K562 (cell line): ENCODE results near the gene RBM12. TPM values are rescaled to one million over a fixed set of nuclear protein-coding genes. Genes with fewer than 3 reads are reported as not detected.

Experiments used
- CBX5 ChIP-seq: IDR thresholded peaks from 2 replicates; pipeline ENCODE4 v1.6.1; 2014; ENCODE audit warnings: low read depth, borderline replicate concordance
- KAT7 ChIP-seq: sonication (generic); formaldehyde crosslinking; IDR thresholded peaks from 2 replicates; pipeline ENCODE4 v1.8.0; 2022; ENCODE audit warnings: missing genetic modification reagents, mild to moderate bottlenecking, borderline replicate concordance
- SP1 ChIP-seq: sonication (generic); formaldehyde crosslinking; IDR thresholded peaks from 2 replicates; pipeline ENCODE4 v1.8.1; 2022; ENCODE audit warnings: mild to moderate bottlenecking, missing genetic modification reagents
- ZBTB17 ChIP-seq: fragments of 450-650 bp; formaldehyde crosslinking; IDR thresholded peaks from 2 replicates; pipeline ENCODE4 v1.4.0; 2020; ENCODE audit warnings: mild to moderate bottlenecking
- ZNF134 ChIP-seq: fragments of 250-450 bp; sonication (Bioruptor Pico); conservative IDR thresholded peaks from 2 replicates; pipeline ENCODE4 v1.4.0; 2020
- ZNF140 ChIP-seq: fragments of 250-450 bp; sonication (Bioruptor Pico); IDR thresholded peaks from 2 replicates; pipeline ENCODE4 v1.8.0; 2021; ENCODE audit warnings: moderate library complexity, mild to moderate bottlenecking, inconsistent platforms
- ZNF507 ChIP-seq: conservative IDR thresholded peaks from 2 replicates; pipeline ENCODE4 v1.6.1; 2017; ENCODE audit warnings: missing genetic modification characterization, missing compliant biosample characterization
- ZNF778 ChIP-seq: fragments of 450-650 bp; formaldehyde crosslinking; IDR thresholded peaks from 2 replicates; pipeline ENCODE4 v1.4.0; 2020; ENCODE audit warnings: mild to moderate bottlenecking, moderate library complexity
- polyA plus RNA-seq, 8 experiments: library from polyadenylated mRNA; depleted of rRNA in 4 of 8; stranded (reverse) in 5 of 8; unstranded in 3 of 8; fragments of >200 nt; fragmentation: Nextera tagmentation in 2 of 8; fragmentation: Illumina TruSeq in 1 of 8; extraction: Ambion mirVana in 2 of 8; extraction: Trizol in 1 of 8; gene quantifications; 2 replicates each; pipeline versions ENCODE4 v1.2.1 to v1.2.3, GENCODE V29; 2011 to 2014; ENCODE audit warnings: inconsistent platforms in 1 of 8, missing spikeins in 1 of 8
- total RNA-seq, 7 experiments: library from RNA; depleted of rRNA in 6 of 7; stranded (reverse); fragments of >200 nt in 6 of 7; fragmentation: Illumina TruSeq in 2 of 7; extraction: Trizol in 2 of 7; gene quantifications; 2 replicates each; pipeline versions ENCODE4 v1.2.1 to v1.2.3, GENCODE V29; 2011 to 2021; ENCODE audit warnings: low replicate concordance in 1 of 7
- TF ChIP-seq, protein P1 (sequence below): fragments of 150-350 bp; IDR thresholded peaks from 2 replicates; pipeline ENCODE4 v1.6.1; 2014; ENCODE audit warnings: low read depth, mild to moderate bottlenecking, low read length, borderline replicate concordance
- TF ChIP-seq, protein P2 (sequence below): fragments of 250-450 bp; sonication (Bioruptor Pico); IDR thresholded peaks from 2 replicates; pipeline ENCODE4 v1.4.0; 2020
- TF ChIP-seq, protein P3 (sequence below): fragments of 450-650 bp; formaldehyde crosslinking; IDR thresholded peaks from 2 replicates; pipeline ENCODE4 v1.4.0; 2022; ENCODE audit warnings: missing genetic modification characterization
- TF ChIP-seq, protein P4 (sequence below): fragments of 250-450 bp; sonication (Bioruptor Pico); IDR thresholded peaks from 2 replicates; pipeline ENCODE4 v1.5.1; 2021; ENCODE audit warnings: mild to moderate bottlenecking

The RBM12 gene
- total and polyA plus RNA-seq, 9 of the 15 experiments (the other 6 are each of a cell fraction or from before 2014, with no cell fraction given) = 5.0 to 162 (median 73.3) TPM

DNA sequence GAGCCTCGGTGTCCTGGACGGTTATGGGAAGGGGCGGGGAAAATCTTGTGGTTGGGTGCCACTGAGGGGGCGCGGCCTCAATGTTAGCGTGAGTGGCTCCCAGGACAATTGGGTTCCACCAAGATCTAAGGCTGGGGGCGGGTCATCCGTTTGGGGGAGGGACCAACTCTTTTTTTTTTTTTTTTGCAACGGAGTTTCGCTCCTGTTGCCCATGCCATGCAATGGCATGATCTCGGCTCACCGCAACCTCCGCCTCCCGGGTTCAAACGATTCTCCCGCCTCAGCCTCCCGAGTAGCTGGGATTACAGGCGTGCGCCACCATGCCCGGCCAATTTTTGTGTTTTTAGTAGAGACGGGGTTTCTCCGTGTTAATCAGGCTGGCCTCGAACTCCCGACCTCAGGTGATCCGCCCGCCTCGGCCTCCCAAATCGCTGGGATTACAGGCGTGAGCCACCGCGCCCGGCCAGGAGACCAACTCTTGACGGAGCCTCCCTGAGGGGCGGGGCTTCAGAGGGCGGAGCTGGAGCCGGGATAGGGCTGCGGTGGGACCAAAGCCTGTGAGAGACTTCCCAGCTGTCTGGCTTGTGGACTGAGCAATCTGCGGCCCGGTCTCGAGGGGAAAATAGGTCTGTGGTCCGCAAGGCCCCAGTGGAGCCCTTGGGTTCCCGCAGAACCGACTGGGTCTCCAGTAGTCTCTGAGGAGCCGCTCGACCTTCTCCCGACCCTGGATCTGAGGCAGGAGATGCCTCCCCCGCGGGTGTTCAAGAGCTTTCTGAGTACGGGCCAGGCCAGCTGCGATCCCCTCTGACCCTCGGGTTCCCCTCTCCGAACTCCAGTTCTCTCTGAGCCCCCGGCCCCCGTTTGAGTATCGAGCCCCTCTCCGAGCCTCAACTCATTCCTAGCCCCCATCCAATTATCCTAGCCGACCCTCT is 48.0 kb downstream of the RBM12 start (continued):
- TF ChIP-seq, protein P1, sequence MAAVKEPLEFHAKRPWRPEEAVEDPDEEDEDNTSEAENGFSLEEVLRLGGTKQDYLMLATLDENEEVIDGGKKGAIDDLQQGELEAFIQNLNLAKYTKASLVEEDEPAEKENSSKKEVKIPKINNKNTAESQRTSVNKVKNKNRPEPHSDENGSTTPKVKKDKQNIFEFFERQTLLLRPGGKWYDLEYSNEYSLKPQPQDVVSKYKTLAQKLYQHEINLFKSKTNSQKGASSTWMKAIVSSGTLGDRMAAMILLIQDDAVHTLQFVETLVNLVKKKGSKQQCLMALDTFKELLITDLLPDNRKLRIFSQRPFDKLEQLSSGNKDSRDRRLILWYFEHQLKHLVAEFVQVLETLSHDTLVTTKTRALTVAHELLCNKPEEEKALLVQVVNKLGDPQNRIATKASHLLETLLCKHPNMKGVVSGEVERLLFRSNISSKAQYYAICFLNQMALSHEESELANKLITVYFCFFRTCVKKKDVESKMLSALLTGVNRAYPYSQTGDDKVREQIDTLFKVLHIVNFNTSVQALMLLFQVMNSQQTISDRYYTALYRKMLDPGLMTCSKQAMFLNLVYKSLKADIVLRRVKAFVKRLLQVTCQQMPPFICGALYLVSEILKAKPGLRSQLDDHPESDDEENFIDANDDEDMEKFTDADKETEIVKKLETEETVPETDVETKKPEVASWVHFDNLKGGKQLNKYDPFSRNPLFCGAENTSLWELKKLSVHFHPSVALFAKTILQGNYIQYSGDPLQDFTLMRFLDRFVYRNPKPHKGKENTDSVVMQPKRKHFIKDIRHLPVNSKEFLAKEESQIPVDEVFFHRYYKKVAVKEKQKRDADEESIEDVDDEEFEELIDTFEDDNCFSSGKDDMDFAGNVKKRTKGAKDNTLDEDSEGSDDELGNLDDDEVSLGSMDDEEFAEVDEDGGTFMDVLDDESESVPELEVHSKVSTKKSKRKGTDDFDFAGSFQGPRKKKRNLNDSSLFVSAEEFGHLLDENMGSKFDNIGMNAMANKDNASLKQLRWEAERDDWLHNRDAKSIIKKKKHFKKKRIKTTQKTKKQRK = no peak
- TF ChIP-seq CBX5 (no peak), ZNF778 (CRISPR knock-in tag) (no peak), ZBTB17 (CRISPR knock-in tag) (no peak), ZNF140 (CRISPR knock-in tag) (no peak), ZNF134 (CRISPR knock-in tag) (no peak), KAT7 (CRISPR knock-in tag) (no peak), ZNF507 (tag) (no peak), SP1 (CRISPR knock-in tag) (0 out of 2 replicates have a peak, but pooled peaks have one; percentile 37)
- TF ChIP-seq, protein P2, sequence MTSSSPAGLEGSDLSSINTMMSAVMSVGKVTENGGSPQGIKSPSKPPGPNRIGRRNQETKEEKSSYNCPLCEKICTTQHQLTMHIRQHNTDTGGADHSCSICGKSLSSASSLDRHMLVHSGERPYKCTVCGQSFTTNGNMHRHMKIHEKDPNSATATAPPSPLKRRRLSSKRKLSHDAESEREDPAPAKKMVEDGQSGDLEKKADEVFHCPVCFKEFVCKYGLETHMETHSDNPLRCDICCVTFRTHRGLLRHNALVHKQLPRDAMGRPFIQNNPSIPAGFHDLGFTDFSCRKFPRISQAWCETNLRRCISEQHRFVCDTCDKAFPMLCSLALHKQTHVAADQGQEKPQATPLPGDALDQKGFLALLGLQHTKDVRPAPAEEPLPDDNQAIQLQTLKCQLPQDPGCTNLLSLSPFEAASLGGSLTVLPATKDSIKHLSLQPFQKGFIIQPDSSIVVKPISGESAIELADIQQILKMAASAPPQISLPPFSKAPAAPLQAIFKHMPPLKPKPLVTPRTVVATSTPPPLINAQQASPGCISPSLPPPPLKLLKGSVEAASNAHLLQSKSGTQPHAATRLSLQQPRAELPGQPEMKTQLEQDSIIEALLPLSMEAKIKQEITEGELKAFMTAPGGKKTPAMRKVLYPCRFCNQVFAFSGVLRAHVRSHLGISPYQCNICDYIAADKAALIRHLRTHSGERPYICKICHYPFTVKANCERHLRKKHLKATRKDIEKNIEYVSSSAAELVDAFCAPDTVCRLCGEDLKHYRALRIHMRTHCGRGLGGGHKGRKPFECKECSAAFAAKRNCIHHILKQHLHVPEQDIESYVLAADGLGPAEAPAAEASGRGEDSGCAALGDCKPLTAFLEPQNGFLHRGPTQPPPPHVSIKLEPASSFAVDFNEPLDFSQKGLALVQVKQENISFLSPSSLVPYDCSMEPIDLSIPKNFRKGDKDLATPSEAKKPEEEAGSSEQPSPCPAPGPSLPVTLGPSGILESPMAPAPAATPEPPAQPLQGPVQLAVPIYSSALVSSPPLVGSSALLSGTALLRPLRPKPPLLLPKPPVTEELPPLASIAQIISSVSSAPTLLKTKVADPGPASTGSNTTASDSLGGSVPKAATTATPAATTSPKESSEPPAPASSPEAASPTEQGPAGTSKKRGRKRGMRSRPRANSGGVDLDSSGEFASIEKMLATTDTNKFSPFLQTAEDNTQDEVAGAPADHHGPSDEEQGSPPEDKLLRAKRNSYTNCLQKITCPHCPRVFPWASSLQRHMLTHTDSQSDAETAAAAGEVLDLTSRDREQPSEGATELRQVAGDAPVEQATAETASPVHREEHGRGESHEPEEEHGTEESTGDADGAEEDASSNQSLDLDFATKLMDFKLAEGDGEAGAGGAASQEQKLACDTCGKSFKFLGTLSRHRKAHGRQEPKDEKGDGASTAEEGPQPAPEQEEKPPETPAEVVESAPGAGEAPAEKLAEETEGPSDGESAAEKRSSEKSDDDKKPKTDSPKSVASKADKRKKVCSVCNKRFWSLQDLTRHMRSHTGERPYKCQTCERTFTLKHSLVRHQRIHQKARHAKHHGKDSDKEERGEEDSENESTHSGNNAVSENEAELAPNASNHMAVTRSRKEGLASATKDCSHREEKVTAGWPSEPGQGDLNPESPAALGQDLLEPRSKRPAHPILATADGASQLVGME (CRISPR knock-in tag) = no peak
- TF ChIP-seq, protein P3, sequence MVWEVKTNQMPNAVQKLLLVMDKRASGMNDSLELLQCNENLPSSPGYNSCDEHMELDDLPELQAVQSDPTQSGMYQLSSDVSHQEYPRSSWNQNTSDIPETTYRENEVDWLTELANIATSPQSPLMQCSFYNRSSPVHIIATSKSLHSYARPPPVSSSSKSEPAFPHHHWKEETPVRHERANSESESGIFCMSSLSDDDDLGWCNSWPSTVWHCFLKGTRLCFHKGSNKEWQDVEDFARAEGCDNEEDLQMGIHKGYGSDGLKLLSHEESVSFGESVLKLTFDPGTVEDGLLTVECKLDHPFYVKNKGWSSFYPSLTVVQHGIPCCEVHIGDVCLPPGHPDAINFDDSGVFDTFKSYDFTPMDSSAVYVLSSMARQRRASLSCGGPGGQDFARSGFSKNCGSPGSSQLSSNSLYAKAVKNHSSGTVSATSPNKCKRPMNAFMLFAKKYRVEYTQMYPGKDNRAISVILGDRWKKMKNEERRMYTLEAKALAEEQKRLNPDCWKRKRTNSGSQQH (CRISPR knock-in tag) = peak; percentile 76; the same call in 1 of the 2 replicates
- TF ChIP-seq, protein P4, sequence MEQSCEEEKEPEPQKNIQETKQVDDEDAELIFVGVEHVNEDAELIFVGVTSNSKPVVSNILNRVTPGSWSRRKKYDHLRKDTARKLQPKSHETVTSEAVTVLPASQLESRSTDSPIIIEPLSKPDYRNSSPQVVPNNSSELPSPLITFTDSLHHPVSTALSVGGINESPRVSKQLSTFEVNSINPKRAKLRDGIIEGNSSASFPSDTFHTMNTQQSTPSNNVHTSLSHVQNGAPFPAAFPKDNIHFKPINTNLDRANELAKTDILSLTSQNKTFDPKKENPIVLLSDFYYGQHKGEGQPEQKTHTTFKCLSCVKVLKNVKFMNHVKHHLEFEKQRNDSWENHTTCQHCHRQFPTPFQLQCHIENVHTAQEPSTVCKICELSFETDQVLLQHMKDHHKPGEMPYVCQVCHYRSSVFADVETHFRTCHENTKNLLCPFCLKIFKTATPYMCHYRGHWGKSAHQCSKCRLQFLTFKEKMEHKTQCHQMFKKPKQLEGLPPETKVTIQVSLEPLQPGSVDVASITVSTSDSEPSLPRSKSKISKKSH (CRISPR knock-in tag) = no peak
